Limb (tissue), 2 donors: ENCODE results near the gene ARHGEF28.
A peak's percentile ranks its signal among the peaks of the same experiment; 100 is the strongest.

Experiments
- DNase-seq, 2 donors: peaks; one replicate each; pipeline ENCODE4 v3.0.0-alpha.2; 2016; ENCODE audit errors: extremely low spot score in 2 of 2

ARHGEF28 gene

GRCh38 chr5:73625944-73626811 lies at the start of gene ARHGEF28:
Gene ARHGEF28, plus strand, starts transcription at chr5:73626196. Its CDS starts 58,656 bp downstream, at chr5:73684852.
- peak in 1 of 2 donors; percentile 74 for DNase-seq

DNA sequence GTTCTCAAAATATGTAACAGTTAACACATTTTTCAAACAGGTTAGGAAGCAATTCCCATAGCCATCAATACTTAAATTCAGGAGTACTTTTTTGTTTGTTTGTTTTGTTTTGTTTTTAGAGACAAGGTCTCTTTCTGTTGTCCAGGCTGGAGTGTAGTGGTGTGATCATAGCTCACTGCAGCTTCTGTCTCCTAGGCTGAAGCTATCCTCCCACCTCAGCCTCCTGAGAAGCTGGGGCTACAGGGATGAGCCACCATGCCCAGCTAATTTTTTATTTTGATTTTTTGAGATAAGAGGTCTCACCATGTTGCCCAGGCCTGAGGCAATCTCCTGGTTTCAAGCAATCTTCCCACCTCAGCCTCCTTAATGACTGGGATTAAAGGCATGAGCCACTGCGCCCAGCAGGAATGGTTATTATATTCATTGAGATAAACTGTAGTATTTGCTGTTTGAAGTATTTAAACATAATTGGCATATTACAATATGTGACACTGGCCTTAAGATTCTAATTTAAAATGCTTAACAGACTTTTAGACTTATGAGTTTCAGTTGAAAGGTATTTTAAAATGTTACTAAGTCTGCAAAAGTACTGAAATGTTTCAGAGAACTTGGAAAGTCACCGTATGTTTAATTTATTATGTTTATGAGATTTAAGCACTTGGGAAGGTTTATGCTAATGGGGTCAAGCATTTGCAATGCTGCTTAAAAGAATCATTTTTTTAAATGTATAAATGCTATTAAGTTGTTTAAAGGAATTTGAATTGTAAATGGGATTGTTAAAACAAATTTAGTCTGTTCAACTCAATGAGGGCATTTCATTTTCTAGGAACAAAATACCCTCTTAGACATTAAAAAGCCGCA lies 43.5 kb upstream of the ARHGEF28 start:
- DNase-seq, result no peak

DNA sequence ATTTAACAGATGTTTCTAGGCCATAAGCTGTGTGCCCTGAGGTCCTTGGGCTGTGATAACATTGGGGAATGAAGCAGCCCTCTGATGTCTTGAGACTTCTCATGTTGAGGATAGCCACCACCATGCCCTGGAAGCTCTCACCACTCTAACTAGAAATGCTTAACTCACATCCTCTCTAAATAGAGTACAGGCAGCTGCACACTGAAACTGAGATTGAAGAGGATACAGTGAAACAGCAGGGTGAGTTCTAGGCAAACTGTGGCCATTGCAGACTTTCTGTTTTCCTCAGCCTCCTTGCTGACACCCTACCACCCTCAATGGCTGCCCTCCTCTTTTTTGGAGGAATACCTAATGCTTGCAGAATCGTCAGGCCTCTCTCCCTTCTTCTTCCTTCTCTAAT lies 38.1 kb upstream of the ARHGEF28 start:
- no peak for DNase-seq

- DNase-seq, result peak; percentile 42 to 78
These were observed 34.8 kb upstream of the ARHGEF28 start for GRCh38 chr5:73591102-73591695.

DNA sequence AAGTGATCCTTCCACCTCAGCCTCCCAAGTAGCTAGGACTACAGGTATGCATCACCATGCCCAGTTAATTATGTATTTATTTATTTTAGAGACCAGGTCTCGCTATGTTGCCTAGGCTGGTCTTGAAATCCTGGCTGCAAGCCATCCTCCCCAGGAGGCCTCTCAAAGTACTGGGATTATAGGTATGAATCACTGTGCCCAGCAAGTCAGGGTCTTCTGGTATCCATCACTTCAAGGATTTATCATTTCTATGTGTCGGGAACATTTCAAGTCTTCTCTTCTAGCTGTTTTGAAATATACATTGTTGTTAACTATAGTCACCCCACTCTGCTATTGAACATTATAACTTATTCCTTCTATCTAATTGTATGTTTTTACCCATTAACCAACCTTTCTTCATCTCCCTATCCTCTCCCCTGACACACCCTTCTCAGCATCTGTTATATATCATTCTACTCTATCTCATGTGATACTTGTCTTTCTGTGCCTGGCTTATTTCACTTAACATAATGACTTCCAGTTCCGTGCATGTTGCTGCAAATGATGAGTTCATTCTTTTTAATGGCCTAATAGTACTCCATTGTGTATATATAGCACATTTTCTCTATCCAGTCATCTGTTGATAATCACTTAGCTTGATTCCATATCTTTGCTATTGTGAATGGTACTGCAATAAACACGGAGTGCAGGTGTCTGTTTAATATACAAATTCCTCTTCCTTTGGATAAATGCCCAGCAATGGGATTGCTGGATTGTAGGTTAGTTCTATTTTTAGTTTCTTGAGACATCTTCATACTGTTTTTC lies 34.1 kb upstream of the ARHGEF28 start:
- DNase-seq, result no peak

- DNase-seq, result no peak
These were observed 33.4 kb upstream of the ARHGEF28 start for GRCh38 chr5:73592551-73592950.

GRCh38 chr5:73596705-73597328 lies 29.2 kb upstream of the ARHGEF28 start:
- DNase-seq, result no peak

GRCh38 chr5:73599380-73599779 lies 26.6 kb upstream of the ARHGEF28 start:
- no peak for DNase-seq

- no peak for DNase-seq
These were observed 22.0 kb upstream of the ARHGEF28 start for GRCh38 chr5:73603998-73604397.

DNA sequence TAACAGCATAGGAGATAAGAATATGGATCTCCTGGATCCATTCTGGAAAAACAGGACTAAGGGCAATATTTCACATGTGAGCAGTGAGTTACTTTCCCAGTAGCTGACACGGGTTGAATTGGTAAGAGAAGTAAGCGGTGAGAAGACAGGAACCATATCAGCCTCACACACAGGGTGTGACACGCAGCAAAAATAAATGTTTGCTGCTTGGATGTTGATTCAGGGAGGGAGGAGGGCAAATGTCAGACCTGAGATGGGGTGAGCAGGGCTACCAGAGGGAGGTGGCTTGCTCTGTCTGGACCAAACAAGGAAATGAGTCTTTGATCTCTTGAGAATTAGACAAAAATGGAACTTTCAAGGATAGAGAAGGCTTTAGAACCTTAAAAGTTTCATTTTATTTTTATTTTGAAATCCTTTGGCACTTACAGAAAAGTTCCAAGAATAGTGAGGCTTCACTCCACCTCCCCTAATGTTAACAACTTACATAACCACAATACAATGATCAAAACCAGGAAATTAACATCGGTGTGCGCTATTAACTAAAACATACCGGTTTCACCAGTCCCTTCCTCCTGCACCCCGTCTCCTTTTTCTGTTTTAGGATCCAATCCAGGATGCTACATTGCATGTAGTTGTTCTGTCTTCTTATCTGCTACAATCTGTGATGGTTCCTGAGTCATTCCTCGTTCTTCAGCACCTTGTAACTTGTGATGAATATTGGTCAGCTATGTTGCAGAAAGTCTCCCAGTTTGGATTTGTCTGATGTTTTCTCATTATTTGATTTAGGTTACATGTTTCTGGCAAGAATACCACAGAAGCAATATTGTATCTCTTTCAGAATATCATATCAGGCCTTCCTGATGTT lies 20.5 kb upstream of the ARHGEF28 start:
- no peak for DNase-seq

DNA sequence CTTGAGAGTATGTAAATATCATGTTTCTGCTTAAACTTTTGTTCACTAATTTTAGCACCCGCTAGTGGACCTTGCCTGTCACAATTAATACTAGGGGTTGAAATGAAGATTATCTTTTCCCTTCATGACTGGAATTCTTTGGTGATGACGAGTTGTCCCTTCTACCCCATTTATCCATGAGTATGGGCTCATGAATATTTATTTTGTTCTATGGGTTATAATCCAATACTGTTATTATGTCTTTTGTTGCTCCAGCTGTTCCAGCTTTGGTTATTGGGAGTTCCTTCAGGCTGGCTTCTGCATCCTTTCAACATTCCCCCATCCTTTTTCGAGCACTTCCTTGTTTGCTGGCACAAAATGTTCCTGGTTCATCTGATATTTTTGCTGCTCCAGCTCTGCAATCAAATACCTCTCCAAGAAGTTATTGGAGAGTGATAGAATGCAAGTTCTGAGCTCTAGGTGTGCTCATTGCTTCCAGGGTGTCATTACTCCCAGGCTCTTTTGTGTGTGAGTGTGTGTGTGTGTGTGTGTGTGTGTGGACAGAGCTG lies 19.7 kb upstream of the ARHGEF28 start:
- DNase-seq, result no peak

DNA sequence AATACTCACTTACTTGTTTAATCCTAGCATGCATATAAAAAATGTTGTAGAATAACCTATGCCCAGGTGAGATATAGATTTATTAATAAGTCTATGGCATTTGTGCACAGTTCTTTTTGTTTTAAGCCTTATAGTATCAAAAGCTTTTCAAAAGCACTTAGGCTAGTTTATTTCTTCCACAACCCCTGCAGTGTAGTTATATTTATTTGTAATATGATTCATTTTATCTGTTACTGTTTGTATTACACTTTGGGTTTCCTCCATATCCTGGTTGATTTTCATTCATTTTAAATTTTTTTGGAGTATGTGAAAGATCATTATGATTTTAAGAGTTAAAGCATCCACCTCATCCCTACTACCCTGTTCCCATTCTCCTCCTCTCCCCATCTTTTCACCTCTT lies 18.8 kb upstream of the ARHGEF28 start:
- DNase-seq, result no peak

DNA sequence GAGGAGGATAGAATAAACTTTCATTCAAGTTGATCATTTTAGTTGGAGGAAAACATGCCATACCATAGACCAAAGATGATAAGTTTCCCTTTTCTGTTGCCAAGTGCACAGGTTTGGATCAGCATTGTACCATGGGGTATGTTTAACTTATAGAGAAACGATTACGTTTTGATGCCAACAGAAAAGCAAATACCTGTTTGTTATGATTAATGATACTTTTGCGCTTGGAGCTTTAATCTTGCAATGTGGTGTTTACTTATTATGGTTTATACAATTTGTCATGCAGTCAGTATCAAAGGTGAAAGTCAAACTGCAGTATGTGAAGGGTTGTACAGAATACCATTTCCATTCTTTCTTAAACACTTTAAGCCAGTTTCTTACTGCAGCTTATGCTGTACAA lies 13.2 kb upstream of the ARHGEF28 start:
- DNase-seq, result no peak

DNA sequence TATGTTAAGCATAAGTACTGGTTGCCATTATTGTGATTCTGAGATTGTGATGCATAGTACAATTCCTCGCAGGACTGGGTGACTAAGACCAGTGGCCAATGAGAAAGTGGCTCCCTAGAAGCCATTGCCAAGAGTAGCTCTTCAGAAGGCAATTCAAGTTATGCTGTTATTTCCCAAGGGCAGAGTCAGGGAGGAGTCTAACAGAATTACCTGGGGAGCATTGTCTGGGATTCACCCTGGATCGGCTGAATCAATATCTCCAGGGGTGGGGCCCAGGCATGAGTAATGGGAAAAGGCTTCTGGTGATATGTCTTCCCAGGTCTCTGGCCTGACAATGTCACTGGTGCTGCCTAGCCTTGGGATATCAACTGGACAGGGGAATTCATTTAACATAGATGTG lies 10.9 kb upstream of the ARHGEF28 start:
- DNase-seq, result no peak

DNA sequence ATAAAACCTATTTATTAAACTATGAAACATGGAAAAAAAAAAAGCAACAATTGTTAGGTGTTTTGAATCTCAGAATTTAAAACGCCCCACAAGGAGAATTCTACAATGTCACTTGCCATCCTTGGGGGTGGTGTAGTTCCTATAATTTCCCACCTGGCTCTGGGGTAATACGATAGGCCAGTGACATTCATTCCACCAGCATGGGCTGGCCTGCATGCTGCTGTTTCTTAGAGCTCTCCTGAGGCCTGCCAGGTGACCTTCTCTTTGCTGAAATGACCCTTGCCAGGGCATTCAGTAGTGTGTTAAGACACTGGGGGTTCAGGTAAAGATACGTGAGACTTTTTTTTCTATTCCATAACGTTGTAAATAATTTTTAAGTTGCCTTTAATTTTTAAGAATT lies 10.0 kb upstream of the ARHGEF28 start:
- DNase-seq, result no peak

- DNase-seq, result no peak
These were observed 8.3 kb upstream of the ARHGEF28 start for GRCh38 chr5:73617510-73618279.

DNA sequence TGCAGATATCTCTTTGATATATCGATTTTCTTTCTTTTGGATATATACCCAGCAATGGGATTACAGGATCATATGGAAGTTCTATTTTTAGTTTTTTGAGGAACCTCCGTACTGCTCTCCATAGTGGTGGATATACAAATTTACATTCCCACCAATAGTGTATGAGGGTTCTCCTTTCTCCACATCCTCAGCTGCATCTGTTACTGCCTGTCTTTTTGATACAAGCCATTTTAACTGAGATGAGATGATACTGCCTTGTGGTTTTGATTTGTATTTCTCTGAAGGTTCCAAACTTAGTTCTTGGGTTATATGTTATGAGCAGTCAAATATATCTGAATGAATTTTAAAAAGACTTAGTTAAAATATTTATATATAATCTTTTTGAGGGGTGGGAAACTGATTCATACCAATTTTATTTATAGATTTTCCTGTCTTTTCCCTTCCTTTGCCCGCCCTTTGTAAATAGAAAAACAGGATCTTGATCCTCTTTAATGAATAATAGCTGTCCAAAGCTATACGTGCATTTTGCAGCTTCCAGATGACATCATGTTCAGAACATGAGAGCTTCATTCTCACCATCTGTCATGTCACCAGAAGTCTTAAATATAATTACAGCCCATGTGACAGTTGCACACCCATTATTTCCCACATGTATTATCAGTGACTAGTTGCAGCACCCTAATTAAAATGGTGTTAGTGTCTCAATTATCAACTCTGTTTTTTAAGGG lies 6.2 kb upstream of the ARHGEF28 start:
- peak in 1 of 2 donors; percentile 18 for DNase-seq

DNA sequence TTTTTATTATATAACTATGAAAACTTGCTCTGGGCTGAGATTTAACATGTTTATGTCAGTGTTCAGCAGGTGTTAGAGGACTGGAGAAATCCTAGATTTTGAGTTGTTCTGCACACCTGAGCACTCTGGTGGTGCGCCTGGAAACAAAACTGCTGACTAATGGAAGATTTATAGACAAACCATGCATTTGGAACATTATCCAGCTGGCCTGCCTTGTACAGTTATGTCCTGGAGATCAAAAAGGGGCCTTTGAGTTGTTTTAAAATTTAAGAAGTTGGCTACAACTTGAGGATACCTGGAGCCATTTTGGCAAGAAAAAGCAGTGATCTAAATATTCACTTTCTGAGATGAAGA lies 5.7 kb upstream of the ARHGEF28 start:
- DNase-seq, result no peak
